HG03066 (cell line): ENCODE measurements around the gene IGFLR1.

Experiments
- ATAC-seq: cut with Tn5 transposase; IDR thresholded peaks from one replicate; pipeline ENCODE4 v1.9.1; 2021; ENCODE audit warnings: low read depth; ENCODE audit not compliant: unreplicated experiment

Gene IGFLR1, protein sequence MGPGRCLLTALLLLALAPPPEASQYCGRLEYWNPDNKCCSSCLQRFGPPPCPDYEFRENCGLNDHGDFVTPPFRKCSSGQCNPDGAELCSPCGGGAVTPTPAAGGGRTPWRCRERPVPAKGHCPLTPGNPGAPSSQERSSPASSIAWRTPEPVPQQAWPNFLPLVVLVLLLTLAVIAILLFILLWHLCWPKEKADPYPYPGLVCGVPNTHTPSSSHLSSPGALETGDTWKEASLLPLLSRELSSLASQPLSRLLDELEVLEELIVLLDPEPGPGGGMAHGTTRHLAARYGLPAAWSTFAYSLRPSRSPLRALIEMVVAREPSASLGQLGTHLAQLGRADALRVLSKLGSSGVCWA

DNA sequence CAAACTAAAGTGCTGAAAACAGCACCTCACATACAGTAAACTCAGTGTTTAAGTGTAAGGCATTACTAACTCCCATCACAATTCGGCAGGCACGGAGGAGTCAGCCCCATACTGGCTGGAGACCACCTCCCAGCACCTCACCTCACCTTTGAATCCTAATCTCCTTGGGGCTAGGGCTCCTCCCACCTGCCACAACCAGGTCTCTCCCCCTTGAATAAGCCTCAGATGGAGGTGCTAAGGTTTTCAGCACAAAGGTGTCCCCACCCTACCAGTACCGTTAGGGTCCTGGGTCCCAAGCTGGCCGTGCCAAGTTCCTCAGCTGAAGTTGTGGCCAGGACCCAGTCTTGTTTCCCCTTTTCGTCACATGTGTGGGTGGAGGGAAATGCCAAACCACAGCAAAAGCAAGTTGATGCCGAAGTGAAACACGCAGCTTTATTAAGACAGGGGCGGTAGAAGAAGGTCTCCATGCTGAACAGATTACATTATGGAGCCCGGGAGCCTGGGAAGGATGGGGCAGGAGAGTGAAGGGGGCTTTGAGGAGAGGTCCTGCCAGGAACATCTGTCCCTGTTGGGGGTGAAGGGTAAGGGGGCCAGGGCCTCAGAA lies at the start of gene IGFLR1:
Gene IGFLR1, minus strand, starts transcription at position 332 of the 604 bp plus-strand sequence. CDS start 1,272 bp downstream, outside the sequence.
- ATAC-seq, result no peak

DNA sequence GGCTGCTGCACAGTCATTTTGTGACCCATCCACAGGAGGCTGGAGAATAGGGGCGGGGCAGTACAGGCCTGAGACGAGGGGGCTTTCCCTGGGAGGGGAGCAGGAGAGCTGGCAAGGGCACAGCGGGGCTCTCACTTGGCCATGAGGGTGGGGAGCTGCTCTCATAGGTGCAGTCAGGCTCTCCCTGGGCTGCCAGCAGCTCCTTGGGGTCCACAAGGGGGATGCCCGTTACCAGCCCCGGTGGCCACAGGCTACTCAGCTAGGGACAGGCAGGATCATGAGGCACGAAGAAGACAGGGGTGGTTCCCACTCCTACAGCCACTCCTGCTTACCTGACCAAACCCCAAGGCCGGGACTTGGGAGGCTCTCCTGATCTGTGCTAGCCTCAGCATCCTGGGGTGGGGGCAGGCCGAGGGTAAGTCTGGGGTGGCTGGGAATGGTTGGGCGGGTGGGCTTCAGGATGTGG lies 49.6 kb upstream of the IGFLR1 start:
- no peak for ATAC-seq

DNA sequence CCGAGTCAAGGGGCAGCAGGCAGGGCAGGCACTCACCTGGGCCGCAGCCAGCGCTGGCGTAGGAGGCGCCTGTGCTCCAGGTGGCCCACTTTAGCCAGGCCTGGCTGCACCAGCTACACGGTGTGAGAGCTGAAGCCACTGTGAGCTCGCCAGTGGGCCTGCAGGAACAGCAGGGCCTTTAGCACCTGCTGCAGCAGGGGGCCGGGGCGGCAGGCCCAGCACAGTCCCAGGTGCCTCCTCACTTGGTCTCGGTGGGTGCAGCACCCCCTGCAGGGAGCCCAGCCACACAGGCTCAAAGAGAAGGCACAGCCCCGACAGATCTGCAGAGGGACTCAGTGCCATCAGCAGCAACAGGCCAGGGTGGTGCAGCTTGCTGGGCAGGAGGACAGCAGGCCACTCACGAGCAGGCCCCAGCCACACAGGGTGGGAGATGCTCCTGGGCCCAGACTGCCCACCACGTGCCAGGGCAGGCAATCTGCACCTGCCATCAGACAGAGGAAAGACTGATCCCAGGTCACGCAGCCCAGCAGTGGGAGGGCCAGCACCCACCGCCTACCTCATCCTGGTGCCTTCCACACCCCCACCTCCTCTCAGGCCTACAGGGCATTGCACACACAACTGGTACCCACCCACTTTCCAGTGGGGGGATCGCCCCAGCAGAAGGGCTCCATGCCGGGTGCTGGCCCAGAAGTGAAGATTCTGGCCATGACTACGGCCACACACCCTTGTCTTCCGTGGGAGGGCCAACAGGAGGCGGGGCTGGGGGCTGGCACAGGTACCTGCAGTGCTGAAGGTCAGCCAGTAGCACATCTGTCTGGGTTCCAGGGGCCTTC lies 48.9 kb upstream of the IGFLR1 start:
- no peak for ATAC-seq

DNA sequence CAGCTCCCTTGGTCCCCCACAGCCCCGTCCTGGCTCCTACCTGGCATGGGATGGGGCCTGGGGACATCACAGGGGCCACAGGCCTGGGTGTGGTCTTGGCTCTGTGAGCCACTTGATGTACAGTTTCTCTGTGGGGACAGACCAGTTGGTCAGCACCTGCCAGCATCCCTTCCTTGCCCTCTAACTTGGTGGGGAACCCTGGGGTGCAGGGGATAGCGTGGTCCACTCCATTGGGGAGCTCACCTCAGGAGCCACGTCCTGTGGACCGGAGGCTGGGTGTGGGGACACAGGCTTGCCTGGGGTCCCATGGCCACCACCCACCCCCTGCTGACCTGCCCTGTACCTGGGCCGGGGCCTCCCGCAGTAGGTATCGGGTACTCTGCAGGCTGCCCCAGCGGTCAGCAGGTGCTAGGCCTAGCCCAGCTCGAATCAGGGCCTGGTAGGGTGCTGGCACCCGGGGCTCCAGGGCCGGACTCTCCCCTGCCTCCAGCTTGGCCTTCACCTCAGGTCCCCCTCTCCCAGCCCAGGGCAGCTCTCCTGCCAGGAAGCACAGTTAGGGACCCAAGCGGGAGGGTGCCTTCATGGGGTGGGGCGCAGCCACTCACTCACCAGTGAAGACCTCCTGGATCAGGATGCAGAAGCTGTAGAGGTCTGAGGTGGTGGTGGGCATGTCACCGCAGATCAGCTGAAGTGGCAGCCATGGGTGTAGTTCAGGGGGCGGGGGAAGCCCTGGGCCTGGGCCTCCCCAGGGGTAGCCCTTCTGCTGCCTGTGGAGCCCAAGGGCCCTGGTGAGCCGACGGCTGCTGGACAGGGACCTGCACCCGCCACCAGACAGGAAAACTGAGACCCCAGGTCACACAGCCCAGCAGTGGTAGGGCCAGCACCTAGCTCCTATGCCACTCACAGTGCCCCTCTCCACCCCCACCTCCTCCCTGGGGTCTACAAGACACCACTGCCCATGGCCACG lies 48.0 kb upstream of the IGFLR1 start:
- ATAC-seq, result no peak

DNA sequence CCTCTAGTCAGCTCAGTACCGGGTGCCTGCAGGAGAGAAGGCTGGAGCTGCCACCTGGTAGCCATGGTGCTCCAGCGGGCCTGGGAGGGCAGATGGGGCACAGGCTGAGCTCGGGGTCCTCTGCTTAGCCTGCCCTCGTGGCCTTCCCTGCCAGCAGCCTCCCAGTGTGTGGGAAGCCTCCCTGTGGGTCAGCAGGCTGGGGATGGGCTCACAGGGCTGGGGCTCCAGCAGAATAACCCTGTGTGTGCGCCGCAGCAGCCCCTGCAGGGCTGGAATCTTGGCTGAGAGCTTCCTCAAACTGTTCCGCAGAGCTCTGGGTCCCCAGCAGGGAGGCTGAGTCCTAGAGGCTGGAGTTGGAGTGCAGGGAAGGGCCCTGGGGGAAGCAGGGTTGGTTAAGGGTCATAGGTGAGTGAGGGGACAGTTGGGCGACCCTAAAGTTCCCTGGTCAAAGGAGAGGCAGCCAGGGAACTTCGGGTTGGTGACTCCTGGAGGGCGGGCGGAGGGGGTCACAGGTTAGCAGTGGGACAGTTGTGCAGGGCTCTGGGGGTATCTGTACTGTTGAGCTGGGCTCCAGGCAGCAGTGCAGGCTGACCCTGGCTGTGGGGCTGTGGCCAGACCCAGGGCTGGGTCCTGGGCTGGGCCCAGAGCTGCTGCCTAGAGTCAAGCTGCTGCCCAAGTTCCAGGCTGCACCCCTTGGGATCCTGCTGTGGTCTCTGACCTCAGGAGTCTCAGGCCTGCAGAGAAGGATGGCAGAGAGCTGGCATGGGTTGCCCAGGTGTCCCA lies 47.1 kb upstream of the IGFLR1 start:
- no peak for ATAC-seq

DNA sequence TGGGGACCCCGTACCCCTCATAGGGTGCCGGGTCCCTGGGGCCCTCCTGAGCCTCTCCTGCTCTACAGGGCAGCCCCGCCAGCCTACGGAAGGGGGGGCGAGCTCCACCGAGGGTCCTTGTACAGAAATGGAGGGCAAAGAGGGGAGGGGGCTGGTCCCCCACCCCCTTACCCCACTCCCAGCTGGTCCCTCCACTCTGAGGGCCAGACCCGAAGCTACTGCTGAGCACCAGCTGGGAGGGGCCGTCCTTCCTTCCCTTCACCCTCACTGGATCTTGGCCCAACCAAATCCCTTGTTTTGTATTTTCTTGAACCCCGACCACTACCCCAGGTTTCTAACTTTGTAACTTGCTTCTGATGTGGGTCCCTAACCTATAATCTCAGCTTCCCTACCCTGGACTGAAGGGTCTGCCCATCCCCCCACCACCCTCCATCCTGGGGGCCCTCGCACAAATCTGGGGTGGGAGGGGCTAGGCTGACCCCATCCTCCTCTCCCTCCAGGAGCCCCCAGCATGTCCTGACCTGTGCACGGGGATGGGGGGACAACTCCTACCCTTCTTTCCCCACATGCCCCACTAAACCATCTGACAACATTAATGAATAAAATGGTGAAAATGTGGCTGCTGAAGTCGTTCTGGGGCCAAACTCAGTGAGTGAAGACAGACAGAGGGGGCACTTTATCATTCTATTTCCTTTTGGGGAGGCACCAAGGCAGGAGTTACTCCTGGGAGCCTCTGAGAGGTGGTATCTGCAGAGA lies 46.1 kb upstream of the IGFLR1 start:
- no peak for ATAC-seq

DNA sequence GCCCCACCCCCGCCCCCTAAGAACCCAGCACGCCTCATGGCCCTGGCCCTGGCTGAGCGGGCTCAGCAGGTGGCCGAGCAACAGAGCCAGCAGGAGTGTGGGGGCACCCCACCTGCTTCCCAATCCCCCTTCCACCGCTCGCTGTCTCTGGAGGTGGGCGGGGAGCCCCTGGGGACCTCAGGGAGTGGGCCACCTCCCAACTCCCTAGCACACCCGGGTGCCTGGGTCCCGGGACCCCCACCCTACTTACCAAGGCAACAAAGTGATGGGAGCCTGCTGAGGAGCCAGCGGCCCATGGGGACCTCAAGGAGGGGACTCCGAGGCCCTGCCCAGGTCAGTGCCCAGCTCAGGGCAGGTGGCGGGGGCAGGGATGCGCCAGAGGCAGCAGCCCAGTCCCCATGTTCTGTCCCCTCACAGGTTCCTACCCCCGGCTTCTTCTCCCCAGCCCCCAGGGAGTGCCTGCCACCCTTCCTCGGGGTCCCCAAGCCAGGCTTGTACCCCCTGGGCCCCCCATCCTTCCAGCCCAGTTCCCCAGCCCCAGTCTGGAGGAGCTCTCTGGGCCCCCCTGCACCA lies 45.1 kb upstream of the IGFLR1 start:
- no peak for ATAC-seq

DNA sequence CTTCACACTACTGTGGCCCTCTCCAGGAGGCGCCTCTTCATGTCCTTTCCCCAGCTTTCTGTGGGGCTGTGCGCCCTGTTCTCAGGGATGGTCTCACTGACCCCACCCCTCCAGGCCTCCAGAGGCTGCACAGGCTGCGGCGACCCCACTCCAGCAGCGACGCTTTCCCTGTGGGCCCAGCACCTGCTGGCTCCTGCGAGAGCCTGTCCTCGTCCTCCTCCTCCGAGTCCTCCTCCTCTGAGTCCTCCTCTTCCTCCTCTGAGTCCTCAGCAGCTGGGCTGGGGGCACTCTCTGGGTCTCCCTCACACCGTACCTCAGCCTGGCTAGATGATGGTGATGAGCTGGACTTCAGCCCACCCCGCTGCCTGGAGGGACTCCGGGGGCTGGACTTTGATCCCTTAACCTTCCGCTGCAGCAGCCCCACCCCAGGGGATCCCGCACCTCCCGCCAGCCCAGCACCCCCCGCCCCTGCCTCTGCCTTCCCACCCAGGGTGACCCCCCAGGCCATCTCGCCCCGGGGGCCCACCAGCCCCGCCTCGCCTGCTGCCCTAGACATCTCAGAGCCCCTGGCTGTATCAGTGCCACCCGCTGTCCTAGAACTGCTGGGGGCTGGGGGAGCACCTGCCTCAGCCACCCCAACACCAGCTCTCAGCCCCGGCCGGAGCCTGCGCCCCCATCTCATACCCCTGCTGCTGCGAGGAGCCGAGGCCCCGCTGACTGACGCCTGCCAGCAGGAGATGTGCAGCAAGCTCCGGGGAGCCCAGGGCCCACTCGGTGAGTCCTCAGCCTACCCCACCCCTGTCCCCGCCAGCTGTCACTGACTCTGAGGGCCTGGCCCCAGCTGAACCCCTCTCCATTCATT lies 44.3 kb upstream of the IGFLR1 start:
- ATAC-seq, result no peak

DNA sequence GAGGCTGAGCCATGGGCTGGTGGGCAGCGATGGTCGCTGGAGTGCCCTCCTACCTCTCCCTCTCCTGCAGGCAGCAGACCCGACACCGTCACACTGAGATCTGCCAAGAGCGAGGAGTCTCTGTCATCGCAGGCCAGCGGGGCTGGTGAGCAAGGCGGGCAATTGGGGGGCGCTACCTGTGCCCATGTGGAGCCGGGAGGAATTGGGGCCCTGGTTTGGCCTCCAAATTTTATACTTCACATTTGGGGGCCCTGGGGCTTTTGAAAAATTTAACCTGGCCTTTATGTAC lies 43.0 kb upstream of the IGFLR1 start:
- no peak for ATAC-seq

DNA sequence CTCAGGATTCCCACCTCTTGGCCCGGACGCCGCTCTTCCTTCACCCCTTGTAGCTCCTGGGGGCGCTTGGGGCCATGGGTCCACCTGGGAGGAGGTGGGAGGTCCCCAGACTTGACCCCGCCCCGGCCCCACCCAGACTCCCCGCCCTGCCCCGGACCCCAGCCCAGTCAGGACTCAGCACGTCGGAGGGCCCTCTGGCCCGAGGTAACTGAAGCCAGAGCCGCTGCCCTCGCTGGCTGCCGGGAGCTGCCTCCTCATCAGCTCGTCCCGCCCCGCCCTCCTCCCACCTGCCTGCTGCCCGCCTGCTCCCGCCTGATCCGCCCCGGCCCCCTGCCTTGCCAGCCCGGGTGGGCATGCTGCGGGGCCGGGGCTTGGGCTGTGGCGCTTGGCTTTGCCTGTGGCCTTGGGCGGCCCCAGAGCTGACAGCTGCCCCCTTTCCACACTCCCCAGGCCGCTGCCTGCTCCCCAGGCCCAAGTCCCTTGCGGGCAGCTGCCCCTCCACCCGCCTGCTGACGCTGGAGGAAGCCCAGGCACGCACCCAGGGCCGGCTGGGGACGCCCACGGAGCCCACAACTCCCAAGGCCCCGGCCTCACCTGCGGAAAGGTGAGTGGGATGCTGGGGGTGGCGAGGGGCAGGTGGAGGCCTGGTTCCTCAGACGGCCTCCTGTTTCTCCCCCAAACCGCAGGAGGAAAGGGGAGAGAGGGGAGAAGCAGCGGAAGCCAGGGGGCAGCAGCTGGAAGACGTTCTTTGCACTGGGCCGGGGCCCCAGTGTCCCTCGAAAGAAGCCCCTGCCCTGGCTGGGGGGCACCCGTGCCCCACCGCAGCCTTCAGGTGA lies 42.5 kb upstream of the IGFLR1 start:
- ATAC-seq, result no peak

DNA sequence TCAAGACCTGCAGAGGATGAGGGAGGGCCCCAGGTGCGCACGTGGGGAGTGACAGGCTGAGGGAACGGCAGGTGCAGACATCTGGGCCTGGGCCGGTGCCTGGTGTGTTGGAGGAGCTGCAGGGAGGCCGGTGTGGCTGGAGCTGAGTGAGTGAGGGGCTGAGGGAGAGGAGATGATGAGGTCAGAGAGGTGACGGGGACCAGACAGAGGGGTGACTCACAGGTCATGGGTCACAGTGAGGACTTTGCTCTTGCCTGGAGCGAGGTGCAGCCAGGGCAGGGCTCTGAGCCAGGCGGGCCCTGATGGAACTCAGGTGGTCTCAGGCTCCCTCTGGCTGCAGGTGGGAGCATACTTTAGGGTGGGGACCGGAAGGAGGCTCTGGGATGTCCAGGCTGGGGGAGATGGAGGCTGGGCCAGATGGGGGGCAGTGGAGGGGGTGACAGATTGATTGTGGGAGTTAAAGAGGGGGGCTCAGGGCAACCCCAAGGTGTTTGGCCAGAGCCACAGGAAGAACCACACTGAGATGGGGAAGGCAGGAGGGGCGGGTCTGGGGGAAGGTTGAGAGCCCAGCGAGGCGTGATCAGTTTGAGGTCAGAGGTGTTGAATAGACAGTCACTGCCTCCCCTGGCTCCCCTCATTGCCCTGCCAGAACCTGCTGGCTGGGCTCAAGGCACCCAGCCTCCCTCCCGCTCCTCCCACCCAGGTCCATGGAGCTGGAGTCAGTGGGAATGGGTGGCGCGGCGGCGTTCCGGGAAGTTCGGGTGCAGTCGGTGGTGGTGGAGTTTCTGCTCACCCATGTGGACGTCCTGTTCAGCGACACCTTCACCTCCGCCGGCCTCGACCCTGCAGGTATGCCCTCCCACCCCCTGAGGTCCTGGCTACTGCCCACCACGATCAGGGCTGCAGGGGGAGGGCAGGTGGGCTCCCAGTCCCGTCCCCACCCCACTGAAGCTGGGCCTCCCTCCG lies 41.5 kb upstream of the IGFLR1 start:
- no peak for ATAC-seq

DNA sequence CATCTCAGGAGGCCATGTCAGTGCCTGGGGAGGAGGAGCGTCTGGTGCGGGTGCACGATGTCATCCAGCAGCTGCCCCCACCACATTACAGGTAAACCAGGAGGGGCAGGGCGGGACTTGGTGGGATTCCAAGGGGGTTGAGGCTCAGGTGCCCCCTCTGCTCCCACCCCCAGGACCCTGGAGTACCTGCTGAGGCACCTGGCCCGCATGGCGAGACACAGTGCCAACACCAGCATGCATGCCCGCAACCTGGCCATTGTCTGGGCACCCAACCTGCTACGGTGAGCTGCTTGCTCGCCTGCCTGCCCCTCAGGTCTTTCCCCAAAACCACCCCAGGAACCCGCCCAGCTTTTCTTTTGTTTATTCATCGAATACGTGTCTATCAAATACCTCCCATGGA lies 40.3 kb upstream of the IGFLR1 start:
- ATAC-seq, result no peak

DNA sequence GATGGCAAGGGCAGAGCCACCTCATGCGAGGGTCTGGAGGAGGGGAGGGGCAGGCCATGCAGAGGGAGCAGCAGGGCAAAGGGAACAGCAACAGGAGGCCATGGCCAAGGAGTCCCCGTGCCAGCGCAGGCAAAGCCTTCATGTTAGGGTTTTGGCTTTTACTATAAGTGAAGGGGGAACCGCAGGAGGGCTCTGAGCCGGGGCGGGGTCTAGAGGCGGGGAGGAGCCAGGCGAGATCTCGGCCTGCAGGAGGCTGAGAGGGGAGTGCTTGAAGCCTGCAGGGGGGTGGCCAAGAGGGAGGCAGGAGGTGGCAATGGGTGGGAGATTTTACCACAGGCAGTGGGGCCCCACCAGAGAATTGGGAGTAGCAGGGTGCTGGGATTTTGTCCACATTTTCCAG lies 39.4 kb upstream of the IGFLR1 start:
- ATAC-seq, result no peak

DNA sequence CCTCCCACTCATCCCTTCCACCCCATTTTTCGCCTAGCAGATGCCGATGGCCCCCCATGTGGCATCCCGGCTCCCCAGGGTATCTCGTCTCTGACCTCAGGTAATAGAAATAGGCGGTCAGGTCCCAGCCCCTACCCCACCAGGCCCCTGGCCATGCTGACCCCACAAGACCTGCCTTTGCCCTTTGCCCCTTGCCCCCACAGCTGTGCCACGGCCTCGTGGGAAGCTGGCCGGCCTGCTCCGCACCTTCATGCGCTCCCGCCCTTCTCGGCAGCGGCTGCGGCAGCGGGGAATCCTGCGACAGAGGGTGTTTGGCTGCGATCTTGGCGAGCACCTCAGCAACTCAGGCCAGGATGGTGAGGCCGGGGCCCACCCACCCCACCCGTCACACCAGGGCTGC lies 38.5 kb upstream of the IGFLR1 start:
- ATAC-seq, result no peak

DNA sequence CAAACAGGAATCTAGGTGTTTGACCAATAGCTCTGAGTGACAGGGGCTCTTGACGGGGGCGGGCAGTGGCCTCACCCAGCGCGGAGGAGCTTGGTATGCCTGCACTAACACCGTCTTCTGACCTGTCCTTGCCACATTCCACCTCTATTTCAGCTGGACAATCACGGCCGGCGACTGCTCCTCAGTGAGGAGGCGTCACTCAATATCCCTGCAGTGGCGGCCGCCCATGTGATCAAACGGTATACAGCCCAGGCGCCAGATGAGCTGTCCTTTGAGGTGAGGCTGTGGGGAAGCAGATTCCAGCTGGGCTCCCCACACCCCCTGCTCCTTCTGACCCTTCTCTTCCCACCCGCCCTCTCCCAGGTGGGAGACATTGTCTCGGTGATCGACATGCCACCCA lies 37.8 kb upstream of the IGFLR1 start:
- no peak for ATAC-seq

DNA sequence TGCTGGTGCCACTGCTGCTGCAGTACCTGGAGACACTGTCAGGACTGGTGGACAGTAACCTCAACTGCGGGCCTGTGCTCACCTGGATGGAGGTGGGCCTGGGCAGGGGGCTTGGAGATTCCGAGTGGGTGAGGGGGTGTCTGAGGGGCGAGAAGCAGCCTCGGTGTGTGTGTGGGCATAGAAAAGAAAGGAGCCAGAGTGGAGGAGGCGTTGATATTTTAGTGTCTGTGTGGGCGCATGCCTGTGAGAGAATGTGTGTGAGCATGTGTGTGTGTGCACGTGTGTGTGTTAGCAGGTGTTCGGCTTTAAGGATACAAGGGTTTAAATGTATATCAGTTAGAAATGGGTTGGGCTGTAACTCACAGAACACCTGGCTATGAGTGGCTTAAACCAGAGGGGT lies 36.8 kb upstream of the IGFLR1 start:
- ATAC-seq, result no peak
